Mucosa of descending colon (tissue), 3 donors: Measurements from ENCODE around the gene CPB1. TPM values are rescaled to one million over a fixed set of nuclear protein-coding genes. Genes with fewer than 3 reads are reported as not detected.

ENCODE experiments used
- ATAC-seq: fragments of 200-7000 bp; cut with Tn5 transposase; one replicate; pipeline ENCODE4 v1.9.1; 2020; ENCODE audit warnings: mild to moderate bottlenecking, moderate library complexity
- DNase-seq, 3 donors: peaks; one replicate each; pipeline ENCODE4 v3.0.0-alpha.2; 2020
- H3K36me3 ChIP-seq: fragments of 200-600 bp; one replicate; pipeline ENCODE4 v1.8.0; 2021; ENCODE audit warnings: low read depth, mild to moderate bottlenecking
- H3K4me1 ChIP-seq: fragments of 200-600 bp; one replicate; pipeline ENCODE4 v1.8.0; 2021; ENCODE audit warnings: low read depth, mild to moderate bottlenecking
- H3K4me3 ChIP-seq: fragments of 200-600 bp; one replicate; pipeline ENCODE4 v1.8.0; 2021; ENCODE audit warnings: mild to moderate bottlenecking
- H3K9me3 ChIP-seq: fragments of 200-600 bp; one replicate; pipeline ENCODE4 v1.8.0; 2021; ENCODE audit warnings: mild to moderate bottlenecking
- intact Hi-C, 2 donors: fragments of 100-400 bp; cut with DNase I in 1 of 2; cut with micrococcal nuclease in 1 of 2; formaldehyde crosslinking; loops; one replicate each; pipeline versions ENCODE4 v1.11.0 to v1.11.1; 2022; cut with DNase I, micrococcal nuclease
- total RNA-seq, 3 donors: library from RNA; stranded (reverse); fragmentation: NEBNext Ultra II Directional in 2 of 3; extraction: Animal tissue kit (Norgen Biotek cat#: 25700) in 2 of 3; gene quantifications; one replicate each; pipeline versions ENCODE4 v1.2.1 to v1.2.4, GENCODE V29; 2021 to 2023
- TF ChIP-seq, protein P1 (sequence below): fragments of 200-600 bp; IDR thresholded peaks from one replicate; pipeline ENCODE4 v1.8.0; 2022; ENCODE audit warnings: antibody characterized with exemption, mild to moderate bottlenecking
- donor health status: DM: no; HTN: no; CAD: no; lungs with moderate emphysema.
- donor health status: DM: no; HTN: no; CAD: no.
- donor health status: DM: no; HTN: yes; CAD: no.

Gene CPB1
- total RNA-seq, 3 donors from 2014 or later = 0.70 to 0.92 TPM; not detected in 1

DNA sequence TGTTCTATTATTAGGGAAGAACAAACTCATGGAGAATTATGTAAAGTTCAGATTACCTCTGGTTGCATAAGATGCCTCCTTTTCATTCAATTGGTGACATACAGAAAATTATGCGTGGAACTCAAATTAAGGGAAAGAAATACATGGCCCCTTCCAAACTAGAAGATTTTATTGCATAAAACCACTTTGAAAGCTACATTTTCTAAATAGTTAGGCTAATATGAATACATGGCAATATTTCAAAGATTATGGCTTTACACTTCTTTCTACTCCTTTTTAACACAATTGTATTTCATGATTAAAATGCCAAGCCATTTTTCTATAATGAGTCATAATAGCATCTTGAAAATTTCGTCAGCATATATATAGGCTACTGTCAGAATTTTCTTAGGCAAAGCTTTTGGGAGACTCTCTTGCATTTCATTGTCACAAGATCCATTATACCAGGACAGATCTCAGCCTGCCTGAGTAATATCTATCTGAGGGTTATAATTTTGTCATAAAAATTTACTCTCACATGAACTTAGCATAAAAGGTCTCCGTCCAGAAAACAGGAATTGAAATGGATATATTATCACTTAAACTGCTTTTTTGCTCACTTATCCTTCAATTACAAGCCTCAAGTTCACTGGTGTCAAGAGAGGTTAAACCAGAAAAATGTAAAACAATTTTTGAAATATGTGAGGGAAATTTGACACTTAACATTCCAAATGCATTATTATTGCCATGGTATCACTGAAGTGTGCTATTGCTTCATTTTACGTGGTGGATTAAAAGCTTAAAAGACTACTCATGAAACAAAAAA, 74.6 kb downstream of the CPB1 start:
- ATAC-seq = no peak
- no peak for DNase-seq
- intact Hi-C loops = no loop called here
- no peaks in the 10 kb centered on the region for H3K4me1 ChIP-seq
- H3K4me3 ChIP-seq = no peak overlapping the region
- TF ChIP-seq, protein P1, sequence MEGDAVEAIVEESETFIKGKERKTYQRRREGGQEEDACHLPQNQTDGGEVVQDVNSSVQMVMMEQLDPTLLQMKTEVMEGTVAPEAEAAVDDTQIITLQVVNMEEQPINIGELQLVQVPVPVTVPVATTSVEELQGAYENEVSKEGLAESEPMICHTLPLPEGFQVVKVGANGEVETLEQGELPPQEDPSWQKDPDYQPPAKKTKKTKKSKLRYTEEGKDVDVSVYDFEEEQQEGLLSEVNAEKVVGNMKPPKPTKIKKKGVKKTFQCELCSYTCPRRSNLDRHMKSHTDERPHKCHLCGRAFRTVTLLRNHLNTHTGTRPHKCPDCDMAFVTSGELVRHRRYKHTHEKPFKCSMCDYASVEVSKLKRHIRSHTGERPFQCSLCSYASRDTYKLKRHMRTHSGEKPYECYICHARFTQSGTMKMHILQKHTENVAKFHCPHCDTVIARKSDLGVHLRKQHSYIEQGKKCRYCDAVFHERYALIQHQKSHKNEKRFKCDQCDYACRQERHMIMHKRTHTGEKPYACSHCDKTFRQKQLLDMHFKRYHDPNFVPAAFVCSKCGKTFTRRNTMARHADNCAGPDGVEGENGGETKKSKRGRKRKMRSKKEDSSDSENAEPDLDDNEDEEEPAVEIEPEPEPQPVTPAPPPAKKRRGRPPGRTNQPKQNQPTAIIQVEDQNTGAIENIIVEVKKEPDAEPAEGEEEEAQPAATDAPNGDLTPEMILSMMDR = no peak
- no peaks in the 10 kb centered on the region for H3K36me3 ChIP-seq
- no peaks in the 10 kb centered on the region for H3K9me3 ChIP-seq

DNA sequence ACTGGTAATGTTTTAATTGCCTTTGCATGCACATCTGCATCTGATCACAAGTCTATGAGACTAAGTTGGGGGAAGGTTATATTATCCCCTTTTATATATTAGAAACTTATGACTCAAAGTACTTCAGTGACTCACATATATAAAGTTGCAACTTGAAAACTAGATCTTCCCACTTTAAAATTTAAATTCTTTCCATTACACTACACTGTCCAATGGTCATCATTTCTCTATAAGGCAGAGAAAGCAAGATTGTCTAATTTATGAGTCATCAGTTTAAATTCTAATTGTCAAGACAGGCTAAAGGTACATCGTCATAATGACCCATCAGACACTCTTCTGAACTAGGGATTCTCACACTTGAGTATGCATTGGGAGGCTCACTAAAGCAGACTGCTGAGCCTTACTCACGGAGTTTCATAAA, 75.4 kb downstream of the CPB1 start:
- Histone ChIP-seq H3K4me3 (no peak overlapping the region), H3K36me3 (no peaks in the 10 kb centered on the region), H3K9me3 (no peaks in the 10 kb centered on the region), H3K4me1 (no peaks in the 10 kb centered on the region)
- DNase-seq (no peak), ATAC-seq (no peak)
- TF ChIP-seq, protein P1 = no peak
- intact Hi-C loops = no loop called here

DNA sequence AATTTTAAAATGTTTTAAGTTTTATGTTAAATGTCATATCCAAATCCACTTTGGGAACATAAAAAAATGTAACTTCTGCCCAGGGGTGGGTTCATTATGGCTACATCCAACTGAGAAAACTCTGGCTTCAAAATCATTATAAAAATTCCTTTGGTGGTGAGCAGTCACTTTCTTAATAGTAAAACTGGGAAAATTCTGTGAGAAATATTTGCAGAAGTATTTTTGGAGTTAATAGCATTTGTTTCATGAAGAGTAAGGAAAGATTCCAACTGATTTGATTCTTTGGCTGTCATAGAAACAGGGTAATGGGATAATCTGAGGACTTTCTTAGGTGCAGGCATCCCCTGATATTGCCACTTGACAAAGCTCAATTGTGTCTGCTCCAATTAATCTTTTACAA, 76.3 kb downstream of the CPB1 start:
- no peaks in the 10 kb centered on the region for H3K9me3 ChIP-seq
- no peak overlapping the region for H3K4me3 ChIP-seq
- ATAC-seq = no peak
- TF ChIP-seq, protein P1 = no peak
- H3K36me3 ChIP-seq = no peaks in the 10 kb centered on the region
- no peak for DNase-seq
- intact Hi-C loops = no loop called here
- H3K4me1 ChIP-seq = no peaks in the 10 kb centered on the region

DNA sequence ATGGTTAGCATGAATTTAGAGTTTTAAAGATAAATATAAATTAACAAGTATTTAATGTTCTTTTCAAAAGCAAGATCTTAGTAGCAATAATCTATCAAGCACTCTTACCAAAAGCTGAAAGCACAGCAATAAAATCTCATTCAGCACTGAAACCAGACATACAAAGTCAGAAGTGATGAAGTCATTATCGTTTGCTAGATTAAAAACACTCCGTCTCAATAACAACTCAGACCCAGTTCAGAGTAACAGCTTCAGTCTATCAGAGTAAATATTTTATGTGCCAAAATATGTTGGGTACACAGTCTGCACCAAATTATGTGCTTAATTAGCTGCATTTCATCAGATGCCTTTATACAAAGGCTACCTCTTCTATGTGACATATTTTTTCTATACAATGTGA, 79.1 kb downstream of the CPB1 start:
- Histone ChIP-seq H3K4me1 (no peaks in the 10 kb centered on the region), H3K36me3 (no peaks in the 10 kb centered on the region), H3K9me3 (no peaks in the 10 kb centered on the region), H3K4me3 (no peak overlapping the region)
- ATAC-seq (no peak), DNase-seq (no peak)
- TF ChIP-seq, protein P1 = no peak
- intact Hi-C loops = no loop called here

Other genes with a start within 250 kb of the CPB1 start
- gene AGTR1, start 129.9 kb upstream of the CPB1 start, total RNA-seq = 10 to 100 TPM in 1 of 3 donors, 1 to 10 TPM in 1, under 1 TPM in 1; 0.52 to 20.0 (median 4.2) TPM
- gene CPA3, start 37.5 kb downstream of the CPB1 start, total RNA-seq = 10 to 100 TPM in 2 of 3 donors, 1 to 10 TPM in 1; 1.8 to 20.6 (median 13.8) TPM
- 100 to 1,000 TPM in 1 of 3 donors, 10 to 100 TPM in 2; 16.6 to 132 (median 26.1) TPM for gene GYG1, start 163.7 kb downstream of the CPB1 start, total RNA-seq